ENCODE data around the gene KRT71.

KRT71 gene

DNA sequence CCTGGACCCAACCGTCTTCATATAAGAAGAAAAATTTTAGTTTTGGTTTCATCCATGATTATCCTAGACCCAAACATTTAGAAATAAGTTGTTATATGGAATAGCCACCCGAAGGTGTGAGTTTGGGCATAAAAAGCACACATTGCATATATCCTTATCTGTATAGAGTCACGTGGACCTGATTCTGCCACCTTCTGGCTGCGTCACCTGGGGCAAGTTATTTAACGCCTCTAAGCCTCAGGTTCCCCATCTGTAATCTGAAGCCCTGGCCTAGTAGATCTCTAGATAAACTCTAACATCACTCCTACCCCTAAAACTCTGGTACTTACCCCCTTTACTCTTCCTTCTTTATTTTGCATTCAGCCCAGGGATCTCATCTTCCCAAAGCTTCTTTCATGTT lies 18.5 kb downstream of the KRT71 start:
- DNase-seq, result no peak

- no peak for DNase-seq
Measured at GRCh38 chr12:52533686-52534470, 19.1 kb downstream of the KRT71 start.

DNA sequence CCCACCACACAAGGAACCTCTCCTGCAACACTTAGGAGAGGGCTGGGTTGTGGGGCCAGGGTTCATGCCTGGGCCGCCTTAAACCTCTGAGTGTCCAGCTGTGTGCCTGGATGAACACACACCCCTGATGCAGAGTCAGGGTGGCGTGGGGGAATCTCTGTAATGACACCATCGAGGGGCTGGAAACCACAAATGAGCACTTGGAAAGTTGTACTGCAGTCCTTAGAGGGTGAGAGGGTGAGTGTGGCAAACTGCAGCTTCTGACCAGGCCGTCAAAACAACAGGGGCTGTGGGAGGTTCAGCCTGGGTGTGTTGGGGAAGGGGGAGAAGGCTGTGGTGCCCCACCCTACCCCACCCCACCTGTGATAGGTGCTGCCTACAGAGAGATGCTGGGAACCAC lies 20.3 kb downstream of the KRT71 start:
- no peak for DNase-seq

DNA sequence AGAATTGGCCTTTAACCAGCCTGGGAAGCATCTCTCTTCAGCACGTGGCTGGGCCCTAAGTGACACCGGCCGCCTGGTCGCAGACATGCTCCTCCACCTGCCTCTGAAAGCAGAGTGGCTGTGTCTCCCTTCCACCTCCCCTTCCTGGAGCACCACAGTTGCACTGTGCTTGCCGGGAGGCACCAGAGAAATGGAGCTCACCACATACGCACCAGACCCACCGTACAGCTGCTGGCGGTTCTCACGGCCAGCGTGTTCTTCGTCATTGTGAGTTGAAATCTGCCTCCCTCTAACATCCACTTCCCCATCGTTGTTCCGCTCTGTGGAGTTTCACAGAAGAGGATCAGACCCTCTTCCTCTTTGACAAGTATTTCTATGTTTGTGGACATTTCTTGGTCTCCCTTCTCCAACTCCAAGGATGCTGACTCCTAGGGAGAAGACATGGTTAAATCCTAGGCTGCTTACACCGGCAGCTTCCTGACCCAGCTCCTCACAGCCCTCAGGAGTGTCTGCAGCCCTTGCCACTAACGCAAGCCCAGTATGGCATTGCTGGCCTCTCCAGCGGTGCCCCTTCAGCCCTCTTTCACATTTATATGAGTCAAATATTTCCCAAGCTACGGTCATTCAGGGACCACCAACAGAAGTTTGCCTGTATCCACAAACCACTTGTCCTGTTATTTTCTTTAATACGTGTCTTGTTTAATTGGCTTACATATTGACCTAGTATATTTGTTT lies 21.2 kb downstream of the KRT71 start:
- DNase-seq, result no peak

DNA sequence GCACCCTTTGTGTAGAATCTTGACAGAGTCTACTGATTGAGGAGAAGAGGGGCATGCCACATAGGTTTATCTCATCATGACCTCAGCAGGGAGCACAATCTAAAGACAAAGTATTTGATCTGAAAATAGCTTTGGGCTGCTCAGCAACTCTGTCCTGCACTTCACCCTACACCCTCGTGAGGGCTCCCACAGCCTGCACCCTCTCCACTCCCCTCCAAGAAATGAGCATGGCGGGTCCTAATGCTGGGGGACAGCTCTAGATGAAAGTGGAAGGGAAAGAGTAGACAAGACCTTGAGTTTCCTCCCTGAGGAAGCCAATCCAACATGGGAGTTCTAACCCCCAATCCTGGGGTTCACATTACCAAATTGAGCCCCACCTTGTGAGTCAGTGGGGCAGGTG lies 22.0 kb downstream of the KRT71 start:
- no peak for DNase-seq

DNA sequence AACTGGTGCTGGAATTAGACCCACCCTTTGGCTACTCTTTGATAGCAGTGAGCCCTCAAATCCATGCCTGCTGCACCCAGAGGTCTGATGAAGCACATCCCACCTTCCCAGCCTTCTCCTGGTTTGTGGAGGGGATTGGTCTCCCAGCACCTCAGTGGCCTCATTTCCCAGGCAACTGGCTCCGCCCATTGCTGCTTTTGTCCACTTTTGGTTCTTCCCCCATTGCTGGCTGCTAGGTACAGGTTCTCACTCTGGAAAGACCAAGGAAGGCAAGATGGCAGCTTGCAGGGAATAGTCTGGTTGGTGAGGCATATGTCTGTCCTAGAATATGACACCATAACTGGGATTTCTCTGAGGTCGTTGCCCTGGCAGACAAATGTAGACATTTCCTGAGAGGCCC lies 22.6 kb downstream of the KRT71 start:
- no peak for DNase-seq

DNA sequence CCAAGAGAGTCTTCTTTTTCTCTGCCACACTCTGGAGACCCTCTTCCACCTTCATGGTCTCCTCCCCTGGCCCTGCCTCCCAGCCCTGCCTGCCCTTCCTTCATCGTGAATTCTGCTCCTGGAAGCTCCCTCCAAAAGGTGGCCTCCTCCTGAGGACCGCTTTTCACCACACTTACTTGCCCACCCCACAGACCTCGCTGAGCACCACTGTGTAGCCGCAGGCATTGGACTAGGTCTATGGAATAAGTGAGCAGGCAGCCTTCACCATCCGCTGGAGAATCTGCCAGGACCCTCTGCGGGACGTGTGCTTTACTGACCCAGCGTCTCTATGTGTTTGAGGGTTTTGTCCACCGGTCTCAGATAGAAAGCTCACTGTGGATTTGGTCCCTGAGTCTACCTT lies 23.1 kb downstream of the KRT71 start:
- DNase-seq, result no peak

- no peak for DNase-seq
Measured at GRCh38 chr12:52529417-52529816, 23.5 kb downstream of the KRT71 start.

DNA sequence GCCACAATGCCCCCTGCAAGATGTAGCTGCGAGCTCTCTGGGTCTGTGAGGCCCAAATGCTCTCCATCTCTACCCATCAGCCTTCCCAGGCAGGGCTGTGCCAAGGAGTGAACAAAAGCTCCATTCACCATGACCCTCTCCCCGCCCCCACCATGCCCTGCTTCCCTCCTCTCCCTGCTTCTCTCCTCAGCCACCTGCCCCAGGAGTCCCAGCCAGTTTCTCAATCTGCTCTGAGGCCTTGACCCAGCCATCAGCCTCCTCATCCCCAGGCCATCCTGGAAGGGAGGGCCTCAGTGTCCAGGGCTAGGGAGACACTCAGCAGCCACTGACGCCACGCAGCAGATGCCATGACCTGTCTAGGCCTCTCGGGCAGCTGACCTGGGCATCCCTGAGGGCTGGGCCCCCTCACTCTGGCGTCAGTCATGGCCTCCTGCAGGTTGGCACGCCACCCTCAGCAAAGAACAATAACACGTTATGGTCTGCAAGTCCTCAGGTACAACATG lies 24.3 kb downstream of the KRT71 start:
- no peak for DNase-seq

GRCh38 chr12:52527121-52527800 lies 25.7 kb downstream of the KRT71 start:
- DNase-seq, result no peak

DNA sequence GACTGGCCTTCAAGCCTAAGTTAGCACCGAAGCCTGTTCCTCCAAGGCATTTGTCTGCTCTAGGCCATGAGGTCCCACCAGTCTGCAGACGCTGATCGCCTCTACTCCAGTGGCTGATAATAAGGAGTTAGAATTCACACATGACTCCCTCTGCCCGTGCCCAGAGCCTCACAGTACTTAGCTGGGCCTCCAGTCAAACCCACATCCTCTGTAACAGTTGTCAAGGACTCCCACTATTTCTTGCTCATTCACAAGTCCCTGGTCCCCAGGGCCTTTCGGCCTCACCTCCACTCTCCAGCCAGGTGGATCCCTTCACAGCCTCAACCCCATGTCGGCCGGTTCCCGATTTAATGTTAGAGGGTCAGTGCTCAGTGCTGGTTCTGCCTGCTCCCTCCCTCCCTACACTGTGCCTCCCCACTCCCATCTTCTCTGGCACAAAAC lies 26.4 kb downstream of the KRT71 start:
- DNase-seq, result no peak

DNA sequence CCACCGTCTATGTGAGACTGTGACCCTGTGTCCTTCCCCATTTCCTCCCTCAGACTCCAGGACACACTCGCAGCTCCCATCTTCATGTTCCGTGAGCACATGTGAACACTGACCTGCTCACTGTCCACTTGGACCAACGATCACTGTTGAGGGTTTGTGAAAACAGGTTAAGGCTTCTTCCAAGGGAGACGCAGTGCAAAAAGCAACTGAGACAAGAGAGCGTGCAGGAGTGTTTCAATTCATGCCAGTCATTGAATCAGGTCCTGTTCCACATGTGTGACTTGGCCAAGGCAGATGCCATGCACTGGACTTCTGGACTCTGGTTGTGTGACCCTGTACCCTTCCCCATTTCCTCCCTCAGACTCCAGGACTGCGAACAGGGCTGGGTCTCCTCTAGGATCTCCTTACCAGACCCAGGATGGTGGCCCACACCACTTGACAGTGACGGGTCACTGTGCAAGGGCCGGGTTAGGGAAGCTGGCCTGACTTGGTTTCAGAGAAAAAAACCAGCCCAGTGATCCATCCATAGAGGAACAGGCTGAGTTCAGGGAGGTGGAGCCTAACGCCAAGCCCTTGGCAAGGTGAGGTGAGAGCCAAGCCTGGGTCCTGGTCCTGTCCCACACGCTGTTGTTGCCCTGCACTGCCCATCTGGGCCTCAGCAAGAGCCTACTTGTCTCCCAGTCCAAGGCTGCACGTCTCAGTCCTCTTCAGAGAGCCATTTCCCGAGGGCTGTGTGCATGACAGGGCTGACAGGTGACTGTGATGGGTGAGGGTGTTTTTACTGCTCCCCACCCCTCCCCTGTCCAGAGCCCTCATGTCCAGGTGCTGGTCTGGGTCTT lies 27.1 kb downstream of the KRT71 start:
- DNase-seq, result no peak

DNA sequence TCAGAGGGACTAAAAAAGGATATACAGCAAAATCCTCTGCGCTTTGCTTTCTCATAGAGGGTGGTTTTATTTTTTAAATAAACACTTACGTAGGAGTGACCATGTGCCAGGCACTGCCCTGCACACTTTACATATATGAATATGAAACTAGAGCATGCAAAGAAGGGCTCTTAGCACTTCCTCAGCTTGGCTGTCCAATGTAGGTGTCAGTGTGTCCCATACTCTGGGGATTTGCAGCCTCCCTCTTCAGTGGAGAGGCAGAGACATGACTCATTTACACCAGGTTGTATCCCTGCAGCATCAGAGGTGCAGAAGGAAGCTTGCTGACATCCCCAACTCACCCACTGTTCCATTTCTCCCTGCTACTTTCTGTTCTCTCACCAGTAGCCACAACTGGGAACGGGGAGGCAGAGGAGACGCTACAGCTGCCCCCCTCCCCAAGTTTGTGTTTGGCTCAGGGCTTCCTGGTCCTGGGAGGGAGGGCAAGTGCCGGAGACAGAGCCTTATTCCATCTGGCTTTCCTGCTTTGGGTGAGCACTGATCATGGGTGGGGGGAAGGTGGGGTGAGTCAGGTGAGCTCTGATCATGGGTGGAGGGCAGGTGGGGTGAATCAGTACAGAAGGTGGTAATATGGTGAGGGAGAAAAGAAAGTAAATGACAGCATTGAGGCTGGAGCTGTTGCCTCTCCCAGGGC lies 27.9 kb downstream of the KRT71 start:
- no peak for DNase-seq

GRCh38 chr12:52524241-52524897 lies 28.6 kb downstream of the KRT71 start:
- DNase-seq, result no peak

- no peak for DNase-seq
Measured at GRCh38 chr12:52523824-52524223, 29.1 kb downstream of the KRT71 start.

GRCh38 chr12:52522346-52523011 lies 30.5 kb downstream of the KRT71 start:
- DNase-seq, result no peak

GRCh38 chr12:52521568-52522266 lies 31.2 kb downstream of the KRT71 start:
- no peak for DNase-seq

DNA sequence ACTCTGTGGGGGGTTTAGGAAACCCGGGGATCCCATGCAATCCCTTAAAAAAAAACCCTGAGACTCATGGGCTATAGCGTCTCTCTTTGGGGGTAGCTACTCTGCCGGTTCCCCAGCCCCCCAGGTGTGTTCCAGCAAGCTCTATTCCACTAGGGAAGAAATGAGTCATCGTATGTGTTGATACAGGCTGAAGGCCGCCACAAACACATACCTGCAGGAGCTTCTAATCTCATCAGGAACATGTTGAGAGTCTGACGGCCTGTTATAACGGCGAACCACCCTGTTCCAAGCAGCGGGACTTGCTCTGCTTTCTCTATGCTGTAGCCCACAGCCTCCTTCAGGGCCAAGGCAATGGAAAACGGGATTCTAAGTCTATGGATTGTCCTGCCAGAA lies 31.8 kb downstream of the KRT71 start:
- no peak for DNase-seq

DNA sequence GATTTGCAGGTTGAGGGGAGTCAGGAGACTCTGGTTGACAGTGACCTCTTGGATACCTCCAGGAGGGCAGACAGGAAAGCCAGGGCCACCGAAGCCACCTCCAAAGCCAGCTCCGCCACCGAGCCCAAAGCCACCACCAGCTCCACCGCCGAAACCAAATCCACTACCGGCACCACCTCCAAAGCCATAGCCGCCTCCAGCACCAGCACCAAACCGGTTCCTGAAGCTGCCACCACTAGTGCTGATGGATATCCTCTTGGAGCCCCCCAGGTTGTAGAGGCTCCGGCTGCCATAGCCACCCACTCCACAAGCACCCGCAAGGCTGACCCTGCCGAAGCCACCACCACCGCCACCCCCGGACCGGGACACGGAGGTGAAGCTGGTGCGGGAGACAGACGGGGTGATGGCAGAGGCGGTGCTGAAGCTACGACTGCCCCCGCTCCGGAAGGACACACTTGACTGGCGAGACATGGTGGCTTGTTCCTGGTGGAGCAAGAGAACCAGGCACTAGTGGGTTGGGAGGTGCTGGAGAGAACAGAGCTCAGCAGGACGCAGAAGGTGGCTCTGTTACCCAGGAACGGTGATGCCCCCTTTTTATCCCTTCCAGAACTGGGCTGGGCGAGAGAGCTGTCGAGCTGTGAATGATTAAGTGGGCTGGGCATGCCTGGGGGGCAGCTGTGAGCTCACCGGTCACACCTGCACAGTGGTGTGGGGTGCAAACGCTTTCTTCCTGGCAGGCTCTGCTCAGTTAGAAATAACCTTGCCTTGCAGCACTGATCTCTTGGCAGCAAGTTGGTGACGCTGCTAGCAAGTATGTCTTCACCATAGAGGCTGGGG lies 32.9 kb downstream of the KRT71 start, which contains the start of gene KRT5:
Gene KRT5, minus strand, starts transcription at position 569 of the 837 bp plus-strand sequence. Its CDS starts 98 bp downstream, at position 471.
- DNase-seq, result no peak

Measured in SHP77 (cell line).